ENCODE data around the gene GRAMD1B.

The GRAMD1B gene

GRCh38 chr11:123645286-123645975 is 215.4 kb downstream of the GRAMD1B start:
- Histone ChIP-seq H3K9me2 (replicated peaks; ENCODE audit: control insufficient read depth, low read length) (no peaks in the 10 kb centered on the region), H3K36me3 (ENCODE audit: control insufficient read depth, low read length) (no peaks in the 10 kb centered on the region)
- TF ChIP-seq CTCF (IDR thresholded peaks at IDR 0.05; ENCODE audit: low read depth, low read length, poor library complexity, severe bottlenecking) (no peak), EZH2phosphoT487 (IDR thresholded peaks at IDR 0.05; ENCODE audit: borderline replicate concordance, low read length) (no peak)

GRCh38 chr11:123650901-123651300 is 220.8 kb downstream of the GRAMD1B start:
- H4K20me1 ChIP-seq (ENCODE audit: control insufficient read depth, insufficient read depth, low read depth, low read length): no peaks in the 10 kb centered on the region
- no peak overlapping the region for H3K27ac ChIP-seq (ENCODE audit: low read depth, low read length)
- no peaks in the 10 kb centered on the region for H3K9me2 ChIP-seq (replicated peaks; ENCODE audit: control insufficient read depth, low read length)
- TF ChIP-seq EZH2phosphoT487 (IDR thresholded peaks at IDR 0.05; ENCODE audit: borderline replicate concordance, low read length) (no peak), CTCF (IDR thresholded peaks at IDR 0.05; ENCODE audit: low read depth, low read length, poor library complexity, severe bottlenecking) (no peak)
- peaks cover 6% of the 10 kb centered on the region; the same call in 1 of the 2 replicates for H3K27me3 ChIP-seq (ENCODE audit: control insufficient read depth, low read length)
- H3K9me3 ChIP-seq (ENCODE audit: control insufficient read depth, insufficient read depth, low read length): no peaks in the 10 kb centered on the region
- H3F3A ChIP-seq (ENCODE audit: control insufficient read depth, insufficient read depth): no peaks in the 10 kb centered on the region
- H3K4me2 ChIP-seq (ENCODE audit: low read length): no peak overlapping the region
- H3K36me3 ChIP-seq (ENCODE audit: control insufficient read depth, low read length): no peaks in the 10 kb centered on the region
- no peak overlapping the region for H3K4me3 ChIP-seq (ENCODE audit: low read length)
- no peaks in the 10 kb centered on the region for H3K79me2 ChIP-seq (ENCODE audit: control insufficient read depth, low read length)
- H3K4me1 ChIP-seq (ENCODE audit: control insufficient read depth, low read length): peaks cover 9% of the 10 kb centered on the region

More at GRCh38 chr11:123645286-123645975, 215.4 kb downstream of the GRAMD1B start:
- Histone ChIP-seq H3K4me2 (ENCODE audit: low read length) (0 out of 2 replicates have a peak overlapping the region, but pooled peaks have one; percentile 13), H3K79me2 (ENCODE audit: control insufficient read depth, low read length) (no peaks in the 10 kb centered on the region), H3K4me3 (ENCODE audit: low read length) (no peak overlapping the region), H3K27ac (ENCODE audit: low read depth, low read length) (no peak overlapping the region), H3K4me1 (ENCODE audit: control insufficient read depth, low read length) (peaks cover 26% of the 10 kb centered on the region), H3K9me3 (ENCODE audit: control insufficient read depth, insufficient read depth, low read length) (no peaks in the 10 kb centered on the region), H3F3A (ENCODE audit: control insufficient read depth, insufficient read depth) (no peaks in the 10 kb centered on the region), H3K27me3 (ENCODE audit: control insufficient read depth, low read length) (peaks cover 4% of the 10 kb centered on the region; the same call in 1 of the 2 replicates), H4K20me1 (ENCODE audit: control insufficient read depth, insufficient read depth, low read depth, low read length) (no peaks in the 10 kb centered on the region)

GRCh38 chr11:123652599-123652998 is 222.5 kb downstream of the GRAMD1B start:
- TF ChIP-seq EZH2phosphoT487 (IDR thresholded peaks at IDR 0.05; ENCODE audit: borderline replicate concordance, low read length) (no peak), CTCF (IDR thresholded peaks at IDR 0.05; ENCODE audit: low read depth, low read length, poor library complexity, severe bottlenecking) (no peak)
- Histone ChIP-seq H3K27ac (ENCODE audit: low read depth, low read length) (no peak overlapping the region), H3K4me1 (ENCODE audit: control insufficient read depth, low read length) (peaks cover 9% of the 10 kb centered on the region), H3K79me2 (ENCODE audit: control insufficient read depth, low read length) (no peaks in the 10 kb centered on the region), H3K4me2 (ENCODE audit: low read length) (no peak overlapping the region), H3K27me3 (ENCODE audit: control insufficient read depth, low read length) (peaks cover 6% of the 10 kb centered on the region; the same call in 1 of the 2 replicates), H3K36me3 (ENCODE audit: control insufficient read depth, low read length) (no peaks in the 10 kb centered on the region), H3F3A (ENCODE audit: control insufficient read depth, insufficient read depth) (no peaks in the 10 kb centered on the region), H3K4me3 (ENCODE audit: low read length) (no peak overlapping the region), H4K20me1 (ENCODE audit: control insufficient read depth, insufficient read depth, low read depth, low read length) (no peaks in the 10 kb centered on the region), H3K9me3 (ENCODE audit: control insufficient read depth, insufficient read depth, low read length) (no peaks in the 10 kb centered on the region), H3K9me2 (replicated peaks; ENCODE audit: control insufficient read depth, low read length) (no peaks in the 10 kb centered on the region)

All from DOHH2 (cell line).